Measurements from ENCODE around the gene PSD. TPM values are rescaled to one million over a fixed set of nuclear protein-coding genes. Genes with fewer than 3 reads are reported as not detected.

The PSD gene
- polyA plus RNA-seq, 10 donors: 3.8 to 11.6 (median 5.9) TPM

DNA sequence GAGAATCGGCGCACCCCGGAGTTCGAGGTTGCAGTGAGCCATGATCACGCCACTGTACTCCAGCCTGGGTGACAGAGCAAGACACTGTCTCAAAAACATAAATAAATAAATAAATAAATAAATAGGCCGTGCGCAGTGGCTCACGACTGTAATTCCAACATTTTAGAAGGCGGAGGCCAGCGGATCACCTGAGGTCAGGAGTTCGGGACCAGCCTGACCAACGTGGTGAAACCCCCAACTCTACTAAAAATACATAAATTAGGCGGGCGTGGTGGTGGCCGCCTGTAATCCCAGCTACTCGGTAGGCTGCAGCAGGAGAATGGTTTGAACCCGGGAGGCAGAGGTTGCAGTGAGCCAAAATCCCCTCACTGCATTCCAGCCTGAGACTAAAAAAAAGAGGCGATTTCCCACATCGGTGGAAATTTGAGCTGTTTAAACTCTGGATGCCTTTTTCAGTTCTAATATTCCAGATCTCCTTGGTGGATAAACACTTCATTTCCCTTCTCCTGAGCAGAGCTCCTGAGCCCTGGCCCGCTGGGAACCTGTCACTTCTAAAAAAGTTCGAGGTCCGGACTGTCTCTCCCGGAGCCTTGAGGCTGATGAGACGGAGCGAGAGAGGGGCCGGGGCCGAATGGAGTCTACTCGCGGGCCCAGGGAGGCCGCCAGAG, 25.0 kb downstream of the PSD start:
- no peak for DNase-seq

- no peak for DNase-seq
Observed at GRCh38 chr10:102392306-102392705, 26.3 kb downstream of the PSD start.

GRCh38 chr10:102389894-102390293, 28.7 kb downstream of the PSD start:
- no peak for DNase-seq

- no peak for DNase-seq
Observed at GRCh38 chr10:102384606-102385429, 33.8 kb downstream of the PSD start.

- no peak for DNase-seq
Observed at GRCh38 chr10:102384053-102384452, 34.5 kb downstream of the PSD start.

GRCh38 chr10:102382871-102383270, 35.7 kb downstream of the PSD start:
- no peak for DNase-seq

DNA sequence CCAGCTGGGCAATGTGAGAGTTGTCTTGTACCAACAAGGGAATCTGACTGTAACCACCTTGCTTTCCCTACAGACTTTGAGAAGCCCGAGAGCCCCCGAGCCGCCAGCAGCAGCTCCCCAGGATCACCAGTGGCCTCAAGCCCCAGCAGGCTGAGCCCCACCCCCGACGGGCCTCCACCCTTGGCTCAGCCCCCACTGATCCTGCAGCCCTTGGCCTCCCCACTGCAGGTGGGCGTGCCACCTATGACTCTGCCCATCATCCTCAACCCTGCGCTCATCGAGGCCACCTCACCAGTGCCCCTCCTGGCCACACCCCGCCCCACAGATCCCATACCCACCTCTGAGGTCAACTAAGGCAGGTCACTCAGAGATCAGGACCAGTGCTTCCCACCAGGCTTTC, 36.6 kb downstream of the PSD start:
- DNase-seq: no peak

GRCh38 chr10:102379383-102379782, 39.2 kb downstream of the PSD start:
- no peak for DNase-seq

- no peak for DNase-seq
Observed at GRCh38 chr10:102376901-102377300, 41.7 kb downstream of the PSD start.

DNA sequence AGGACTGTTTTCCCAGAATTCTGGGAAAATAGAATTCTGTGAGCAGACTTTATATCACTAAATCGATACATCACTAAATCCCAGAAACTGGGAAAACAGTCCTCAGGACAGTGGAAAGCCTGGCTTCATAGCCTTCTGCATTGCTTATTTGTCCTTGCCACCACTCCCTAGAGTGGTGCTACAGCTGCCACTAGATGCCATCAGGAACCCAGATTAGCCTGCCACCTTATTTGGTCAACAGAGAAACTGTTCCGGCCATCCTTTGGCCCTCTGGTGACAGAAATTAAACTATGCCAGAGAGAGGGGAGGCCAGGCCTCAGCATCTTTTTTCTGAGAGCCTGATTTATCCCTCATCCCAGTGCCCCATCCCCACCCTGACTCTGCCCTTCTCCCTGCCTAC, 42.7 kb downstream of the PSD start:
- DNase-seq: no peak

DNA sequence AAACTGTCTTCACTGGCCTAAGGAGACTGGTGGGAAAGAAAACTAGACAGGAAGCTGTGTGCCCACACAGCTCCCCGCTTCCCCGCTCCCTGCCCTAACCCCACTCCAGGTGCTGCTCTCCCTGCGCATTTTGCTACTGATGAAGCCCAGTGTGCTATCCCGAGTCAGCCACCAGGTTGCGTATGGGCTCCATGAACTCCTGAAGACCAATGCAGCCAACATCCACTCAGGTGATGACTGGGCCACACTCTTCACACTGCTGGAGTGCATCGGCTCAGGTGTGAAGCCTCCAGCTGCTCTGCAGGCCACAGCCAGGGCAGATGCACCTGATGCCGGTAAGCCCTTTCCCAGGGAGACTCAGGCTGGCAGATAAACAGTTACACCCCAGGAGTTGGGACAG, 43.3 kb downstream of the PSD start:
- no peak for DNase-seq

DNA sequence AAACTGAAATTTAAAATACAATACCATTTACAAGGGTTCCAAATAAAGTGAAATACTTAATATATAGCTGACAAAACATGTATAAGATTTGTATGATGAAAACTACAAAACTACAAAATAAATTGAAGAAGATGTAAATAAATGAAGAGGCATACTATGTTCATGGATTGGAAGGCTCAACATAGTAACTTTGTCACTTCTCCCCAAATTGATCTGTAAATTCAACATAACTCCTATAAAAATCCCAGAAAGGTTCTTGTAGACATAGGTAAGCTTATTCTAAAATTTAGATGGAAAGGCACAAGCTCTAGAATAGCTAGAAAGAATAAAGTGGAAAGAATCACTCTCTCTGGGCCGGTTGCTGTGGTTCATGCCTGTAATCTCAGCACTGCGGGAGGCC, 47.3 kb downstream of the PSD start:
- DNase-seq: no peak

GRCh38 chr10:102368077-102368476, 50.5 kb downstream of the PSD start:
- DNase-seq: no peak

GRCh38 chr10:102367441-102367840, 51.1 kb downstream of the PSD start:
- no peak for DNase-seq

DNA sequence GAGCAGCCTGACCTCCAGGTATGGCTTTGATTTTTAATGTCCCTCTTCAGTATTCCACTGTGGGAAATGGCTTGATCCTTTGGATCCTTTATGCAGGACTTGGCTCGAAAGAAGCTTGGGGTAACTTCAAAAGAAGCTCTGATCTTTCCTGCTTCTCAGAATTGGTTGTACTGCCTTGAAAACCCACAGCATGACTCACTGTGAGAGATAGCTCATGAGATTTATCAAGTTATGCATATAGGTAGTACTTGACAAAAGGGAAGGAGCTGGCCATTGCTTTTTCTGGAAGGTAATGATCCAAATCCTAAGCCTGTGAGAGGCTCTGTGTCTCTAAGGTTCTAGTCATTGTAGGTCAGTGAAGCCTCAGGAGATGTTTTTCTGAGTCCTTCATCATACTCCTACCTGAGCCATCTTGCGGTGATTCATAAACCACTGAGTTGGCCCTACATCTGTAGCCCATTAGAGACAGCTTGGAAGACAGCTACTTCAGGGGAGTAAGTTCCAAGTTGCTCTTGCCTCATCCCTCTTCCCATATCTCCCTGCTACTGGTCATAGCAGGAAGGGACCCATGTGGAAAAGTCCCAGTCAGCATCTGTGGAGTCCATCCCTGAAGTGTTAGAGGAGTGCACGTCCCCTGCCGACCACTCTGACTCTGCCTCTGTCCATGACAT, 59.7 kb downstream of the PSD start:
- no peak for DNase-seq

- DNase-seq: no peak
Observed at GRCh38 chr10:102354451-102354850, 64.1 kb downstream of the PSD start.

Other genes starting within 250 kb of the PSD start
- under 1 TPM; 0.25 to 0.80 (median 0.33) TPM for gene ELOVL3, start 192.5 kb downstream of the PSD start, polyA plus RNA-seq (ENCODE audit: insufficient read length in 10 of 10)
- gene PITX3, start 177.3 kb downstream of the PSD start, polyA plus RNA-seq (ENCODE audit: insufficient read length in 10 of 10): 10 to 100 TPM in 9 of 10 donors, 1 to 10 TPM in 1; 9.9 to 16.9 (median 12.9) TPM
- 10 to 100 TPM; 41.2 to 56.6 (median 51.1) TPM for gene GBF1, start 173.3 kb downstream of the PSD start, polyA plus RNA-seq (ENCODE audit: insufficient read length in 10 of 10)
- 10 to 100 TPM; 13.6 to 18.0 (median 15.7) TPM for gene NFKB2, start 23.1 kb downstream of the PSD start, polyA plus RNA-seq (ENCODE audit: insufficient read length in 10 of 10)
- gene FBXL15, start 2.1 kb upstream of the PSD start, polyA plus RNA-seq (ENCODE audit: insufficient read length in 10 of 10): 1 to 10 TPM; 3.2 to 7.8 (median 4.8) TPM
- gene CUEDC2, start 13.8 kb upstream of the PSD start, polyA plus RNA-seq (ENCODE audit: insufficient read length in 10 of 10): 10 to 100 TPM; 45.7 to 63.9 (median 52.8) TPM
- gene C10orf95, start 32.8 kb upstream of the PSD start, polyA plus RNA-seq (ENCODE audit: insufficient read length in 10 of 10): under 1 TPM in 2 of 10 donors, not detected in 8; 0.12 to 0.13 TPM
- 100 to 1,000 TPM in 1 of 10 donors, 10 to 100 TPM in 9; 72.6 to 104 (median 79.8) TPM for gene ACTR1A, start 83.9 kb upstream of the PSD start, polyA plus RNA-seq (ENCODE audit: insufficient read length in 10 of 10)
- 10 to 100 TPM; 11.0 to 18.5 (median 14.5) TPM for gene SUFU, start 85.2 kb upstream of the PSD start, polyA plus RNA-seq (ENCODE audit: insufficient read length in 10 of 10)
- 10 to 100 TPM; 67.0 to 87.1 (median 74.8) TPM for gene TRIM8, start 225.7 kb upstream of the PSD start, polyA plus RNA-seq (ENCODE audit: insufficient read length in 10 of 10)